IMR-90 (cell line): Measurements from ENCODE around the gene ASTN2.

ENCODE experiments used
- FOS ChIP-seq: fragments of 150-350 bp; IDR thresholded peaks from 2 replicates; pipeline ENCODE4 v1.6.1; 2016; ENCODE audit warnings: low read depth, low read length
- MAFK ChIP-seq: IDR thresholded peaks from 2 replicates; pipeline ENCODE4 v1.6.1; 2012; ENCODE audit warnings: low read depth, low read length, improper control_type of control experiment
- POLR2A ChIP-seq: IDR thresholded peaks from 2 replicates; pipeline ENCODE4 v1.6.1; 2012; ENCODE audit warnings: mild to moderate bottlenecking, low read depth, low read length
- RCOR1 ChIP-seq: IDR thresholded peaks from 2 replicates; pipeline ENCODE4 v1.6.1; 2012; ENCODE audit warnings: mild to moderate bottlenecking, low read length, improper control_type of control experiment; ENCODE audit not compliant: insufficient replicate concordance
- TF ChIP-seq, protein P1 (sequence below): fragments of 150-350 bp; IDR thresholded peaks from 2 replicates; pipeline ENCODE4 v1.6.1; 2016; ENCODE audit warnings: low read depth, mild to moderate bottlenecking, low read length, moderate library complexity, borderline replicate concordance

DNA sequence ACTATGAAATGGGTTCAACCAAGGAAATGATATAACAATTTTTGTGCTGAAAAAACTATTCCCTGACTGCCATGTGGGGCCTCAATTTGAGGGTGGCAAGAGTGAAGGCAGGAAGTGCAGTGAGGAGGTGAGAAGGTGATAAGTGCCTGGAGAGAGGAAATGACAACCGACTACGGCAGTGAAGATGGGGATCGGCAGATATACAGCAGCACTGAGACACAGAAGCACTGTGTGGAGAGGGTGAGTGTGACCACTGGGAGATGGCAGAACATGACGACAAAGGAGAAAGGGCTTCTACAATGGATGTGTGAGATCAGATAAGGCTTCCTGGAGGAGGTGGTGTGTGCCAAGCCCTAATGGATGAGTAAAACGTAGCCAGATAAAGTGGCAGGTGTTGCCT lies 456.0 kb downstream of the ASTN2 start:
- TF ChIP-seq MAFK (no peak), RCOR1 (no peak), POLR2A (no peak), FOS (no peak)
- TF ChIP-seq, protein P1, sequence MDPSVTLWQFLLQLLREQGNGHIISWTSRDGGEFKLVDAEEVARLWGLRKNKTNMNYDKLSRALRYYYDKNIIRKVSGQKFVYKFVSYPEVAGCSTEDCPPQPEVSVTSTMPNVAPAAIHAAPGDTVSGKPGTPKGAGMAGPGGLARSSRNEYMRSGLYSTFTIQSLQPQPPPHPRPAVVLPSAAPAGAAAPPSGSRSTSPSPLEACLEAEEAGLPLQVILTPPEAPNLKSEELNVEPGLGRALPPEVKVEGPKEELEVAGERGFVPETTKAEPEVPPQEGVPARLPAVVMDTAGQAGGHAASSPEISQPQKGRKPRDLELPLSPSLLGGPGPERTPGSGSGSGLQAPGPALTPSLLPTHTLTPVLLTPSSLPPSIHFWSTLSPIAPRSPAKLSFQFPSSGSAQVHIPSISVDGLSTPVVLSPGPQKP, result no peak
